NCI-H2171 (cell line): ENCODE measurements around the gene HP1BP3.
"Not testable (repeated sequence)": the region's sequence is repeated elsewhere in the genome, so short reads cannot be mapped to it uniquely, and the experiment has no call there.

ENCODE experiments used
- DNase-seq: peaks from one replicate; lab custom pipeline; 2025; lab: John Stamatoyannopoulos, UW

HP1BP3 gene

DNA sequence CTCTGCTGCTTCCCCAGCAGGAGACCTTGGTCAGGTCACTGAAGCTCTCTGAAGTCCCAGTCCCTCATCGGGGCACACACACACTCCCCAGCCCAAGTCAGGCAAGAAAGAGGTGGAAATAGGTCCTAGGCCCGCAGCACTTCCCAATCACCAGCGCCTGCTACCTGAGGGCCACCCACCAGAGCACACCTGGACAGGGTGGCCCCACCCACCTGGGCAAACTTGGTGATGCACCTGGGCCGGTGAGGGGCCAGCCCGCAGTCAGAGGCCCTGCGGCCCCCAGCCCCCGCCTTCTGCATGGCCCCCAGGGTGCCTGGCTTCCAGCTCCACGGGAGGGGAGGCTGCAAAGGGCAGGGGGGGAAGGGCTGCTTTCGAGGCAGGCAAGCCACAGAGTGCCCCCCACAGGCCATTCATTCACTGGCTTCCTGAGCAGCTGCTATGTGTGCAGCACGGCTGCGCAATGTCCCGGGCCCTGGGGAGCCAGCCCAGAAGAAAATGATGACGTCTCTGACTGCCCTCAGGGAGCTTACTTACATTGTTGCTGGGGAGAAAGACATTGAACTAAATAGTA, 59.3 kb downstream of the HP1BP3 start:
- no peak for DNase-seq

DNA sequence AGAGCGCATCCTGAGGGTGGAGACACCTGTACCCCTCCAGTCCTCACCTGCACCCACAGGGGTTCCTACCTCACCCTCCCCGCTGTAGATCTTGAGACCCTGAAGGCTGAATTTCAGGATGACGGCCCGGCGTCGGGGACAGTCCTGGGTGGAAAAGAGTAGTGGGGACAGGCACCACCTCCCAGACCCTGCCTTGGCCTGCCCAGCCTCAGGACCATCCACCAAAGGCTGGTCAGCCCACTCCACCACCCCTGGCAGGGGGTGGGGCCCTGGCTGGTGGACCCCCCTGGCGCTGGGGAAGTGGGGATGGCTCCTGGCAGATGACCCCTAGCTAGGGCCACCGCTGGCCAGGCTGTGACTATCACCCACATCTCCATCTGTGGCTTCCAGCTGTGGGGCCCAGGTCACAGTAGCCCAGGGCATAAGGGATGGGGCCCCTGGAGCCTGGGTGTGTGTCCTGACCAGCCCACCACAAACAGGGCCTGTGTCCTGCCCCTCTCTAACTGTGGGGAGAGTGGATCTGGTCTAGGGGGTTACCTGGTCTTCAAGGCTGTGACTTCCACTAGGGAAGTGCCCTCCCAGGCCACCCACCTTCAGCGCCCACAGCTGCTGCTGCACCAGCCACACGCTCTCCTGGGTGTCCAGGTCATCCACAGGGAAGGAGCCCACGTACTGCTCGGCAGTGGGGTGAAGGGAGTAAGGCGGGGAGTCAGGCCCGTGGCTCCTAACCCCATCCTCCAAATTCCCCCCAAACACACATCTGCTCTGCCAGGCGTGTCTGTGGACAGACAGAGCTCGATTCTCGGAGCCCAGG, 60.0 kb downstream of the HP1BP3 start:
- DNase-seq, result no peak

DNA sequence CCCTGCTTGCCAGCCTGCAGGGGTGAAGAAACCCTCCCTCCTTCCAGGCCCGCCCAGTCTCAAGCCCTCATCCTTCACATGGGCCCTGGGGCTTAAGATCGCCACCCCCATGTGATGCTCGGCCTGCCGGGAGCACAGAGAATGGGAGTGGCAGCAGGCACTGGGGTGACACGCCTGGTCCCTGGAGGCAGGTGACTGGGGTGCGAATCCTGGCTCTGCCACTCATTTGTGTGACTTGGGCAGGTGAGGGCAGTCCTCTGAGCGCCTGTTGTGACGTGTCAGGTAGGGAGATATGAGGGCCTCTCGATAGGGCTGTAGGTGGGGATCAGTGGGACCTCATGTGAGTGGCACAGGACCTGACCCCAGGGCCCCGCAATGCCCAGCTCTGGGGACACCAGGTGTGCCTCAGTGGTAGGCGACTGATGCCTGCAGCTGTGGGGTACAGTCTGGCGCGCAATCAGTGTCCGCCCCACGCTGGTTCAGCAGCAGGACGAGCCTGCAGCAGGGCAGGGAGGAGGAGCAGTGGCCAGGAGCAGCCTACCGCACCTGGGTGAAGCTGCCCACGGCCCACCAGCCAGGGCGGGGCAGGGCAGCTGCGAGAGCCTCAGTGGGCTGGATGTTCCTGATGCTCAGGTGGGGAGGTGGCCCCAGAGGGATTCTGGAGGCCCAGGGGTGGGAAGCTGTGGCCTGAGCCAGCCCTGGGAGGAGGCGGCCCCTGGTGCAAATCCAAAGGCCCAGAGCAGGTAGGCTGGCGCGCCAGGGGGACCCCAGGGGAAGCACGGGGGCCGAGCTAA, 60.8 kb downstream of the HP1BP3 start:
- no peak for DNase-seq

DNA sequence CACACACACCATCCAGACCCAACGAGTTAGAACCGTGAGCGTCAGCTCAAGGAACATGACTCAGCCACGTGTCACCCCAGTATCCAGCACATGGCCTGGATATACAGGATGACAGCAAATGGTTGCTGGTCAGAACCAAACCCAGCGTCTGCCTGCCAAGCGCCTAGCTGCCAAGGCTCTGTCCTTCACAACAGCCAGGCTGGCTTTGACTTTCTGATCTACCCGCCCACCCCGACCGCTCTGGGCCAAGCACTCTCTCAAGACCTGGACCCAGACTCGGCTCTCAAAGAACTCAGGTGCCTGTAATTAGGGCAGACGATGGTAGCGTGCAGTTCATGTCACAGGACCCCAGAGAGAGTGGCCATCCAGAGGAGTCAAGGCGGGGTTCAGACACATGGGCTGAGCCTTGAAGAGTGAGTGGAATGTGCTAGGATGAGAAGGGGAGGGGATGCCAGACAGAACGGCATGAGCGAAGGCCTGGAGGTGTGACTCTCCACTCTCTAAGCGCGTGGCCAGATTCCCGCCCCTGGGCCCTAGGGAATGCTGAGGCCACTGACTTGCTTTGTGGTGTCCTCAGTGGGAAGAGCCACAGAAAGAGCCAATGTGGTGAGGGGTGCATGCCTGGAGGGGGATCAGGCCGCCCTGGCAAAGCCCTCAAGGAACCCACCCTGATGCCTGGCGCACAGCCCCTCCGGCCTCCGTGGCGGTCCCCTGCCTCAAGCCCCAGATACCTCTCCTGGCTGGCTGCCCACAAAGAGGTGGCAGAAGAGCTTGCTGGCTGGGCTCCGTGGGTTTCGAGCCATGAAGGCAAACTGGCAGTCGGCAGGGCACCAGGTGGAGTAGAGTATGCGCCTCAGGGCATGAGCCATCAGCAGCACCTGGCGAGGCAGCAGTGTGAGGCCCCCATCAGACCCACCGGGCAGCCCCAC, 61.7 kb downstream of the HP1BP3 start:
- no peak for DNase-seq

DNA sequence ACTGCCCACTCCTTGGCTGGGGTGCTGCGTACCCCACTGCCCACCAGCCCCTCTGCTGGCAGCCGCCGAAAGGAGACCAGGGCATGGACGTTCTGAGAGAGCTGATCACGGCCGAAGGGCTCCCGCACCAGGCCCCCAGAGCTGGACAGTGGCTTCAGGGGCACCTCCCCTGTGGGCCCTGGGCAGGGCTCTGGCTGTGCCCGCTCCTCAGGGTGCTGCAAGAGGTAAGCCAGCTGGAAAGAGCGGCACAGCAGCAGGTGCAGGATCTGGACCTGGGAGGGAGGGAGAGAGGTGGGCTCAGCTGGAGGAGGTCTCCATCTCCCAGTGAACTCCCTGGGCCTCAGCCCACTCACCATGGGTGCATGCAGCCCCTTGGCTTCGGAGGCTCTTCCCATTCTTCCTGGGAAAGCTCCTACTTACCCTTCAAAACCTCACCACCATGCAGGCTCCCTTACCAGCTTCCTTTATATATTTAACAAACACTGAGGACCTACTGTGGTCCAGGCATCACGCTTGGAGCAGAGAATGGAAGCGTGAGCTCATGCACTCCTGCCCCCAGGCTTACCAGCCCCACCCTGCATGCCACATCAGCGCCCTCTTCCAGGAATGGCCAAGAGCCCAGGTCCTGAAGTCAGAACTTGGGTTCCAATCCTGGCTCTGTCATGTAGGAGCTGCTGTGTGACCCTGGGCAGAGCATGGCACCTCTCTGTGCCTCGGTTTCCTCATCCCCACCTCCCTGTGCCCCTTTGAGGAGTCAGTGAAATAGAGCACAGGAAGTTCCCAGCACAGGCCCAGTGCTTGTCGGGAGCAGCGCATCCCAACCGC, 62.5 kb downstream of the HP1BP3 start:
- DNase-seq, result no peak

DNA sequence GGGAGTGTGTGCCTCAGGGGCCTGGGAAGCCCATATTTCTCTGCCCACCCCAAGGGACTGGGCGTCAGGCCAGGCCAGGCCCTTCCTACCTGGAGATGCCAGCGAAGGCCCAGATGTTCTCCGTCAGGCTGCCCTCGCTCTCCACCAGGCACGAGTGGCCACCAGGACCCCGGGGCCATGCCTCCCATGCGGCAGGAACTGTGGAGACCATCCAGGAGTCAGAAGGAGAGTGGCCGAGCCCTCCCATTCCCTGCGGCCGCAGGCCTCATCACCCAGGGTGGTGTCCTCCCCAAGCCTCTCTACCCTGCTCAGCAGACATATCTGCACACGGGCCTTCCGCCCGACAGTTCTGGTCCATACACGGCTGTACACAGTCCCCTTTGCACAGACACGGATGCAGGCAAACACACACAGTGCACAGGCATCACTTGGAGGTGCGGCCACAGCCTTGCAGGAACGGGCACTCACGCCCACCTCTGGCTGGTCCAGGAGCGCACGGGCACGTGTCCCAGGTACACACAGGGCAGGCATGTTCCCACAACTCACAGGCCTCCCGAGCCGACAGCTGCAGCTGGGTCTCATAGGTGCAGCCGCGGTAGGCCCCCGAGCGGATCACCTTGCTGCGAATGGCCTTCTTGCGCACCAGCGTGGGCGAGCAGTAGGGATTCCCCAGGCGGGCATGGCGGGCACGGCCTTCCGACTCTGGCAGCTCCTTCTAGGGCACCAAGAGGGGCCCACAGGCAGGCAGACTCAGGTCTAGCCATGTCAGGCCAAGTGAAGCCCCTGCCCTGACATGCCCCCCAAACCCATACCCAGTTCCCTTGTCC, 63.4 kb downstream of the HP1BP3 start:
- DNase-seq, result no peak

DNA sequence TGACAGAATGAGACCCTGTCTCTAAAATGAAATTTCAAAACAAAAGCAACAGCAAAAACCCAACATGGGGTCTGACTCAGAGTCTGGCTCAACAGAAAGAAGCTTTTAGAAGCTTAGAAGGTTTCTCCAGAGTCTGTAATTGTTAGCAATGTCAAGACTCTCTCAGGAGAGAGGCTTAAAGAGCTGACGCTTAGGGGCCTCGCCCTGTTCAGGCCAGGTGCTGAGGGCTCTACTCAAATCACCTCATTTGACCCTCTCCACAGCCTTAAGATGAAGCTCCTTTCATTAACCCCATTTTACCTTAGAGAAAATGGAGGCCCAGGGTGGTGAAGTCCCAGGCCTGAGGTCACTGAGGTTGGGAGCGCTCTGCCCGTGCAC, 64.0 kb downstream of the HP1BP3 start:
- no peak for DNase-seq

DNA sequence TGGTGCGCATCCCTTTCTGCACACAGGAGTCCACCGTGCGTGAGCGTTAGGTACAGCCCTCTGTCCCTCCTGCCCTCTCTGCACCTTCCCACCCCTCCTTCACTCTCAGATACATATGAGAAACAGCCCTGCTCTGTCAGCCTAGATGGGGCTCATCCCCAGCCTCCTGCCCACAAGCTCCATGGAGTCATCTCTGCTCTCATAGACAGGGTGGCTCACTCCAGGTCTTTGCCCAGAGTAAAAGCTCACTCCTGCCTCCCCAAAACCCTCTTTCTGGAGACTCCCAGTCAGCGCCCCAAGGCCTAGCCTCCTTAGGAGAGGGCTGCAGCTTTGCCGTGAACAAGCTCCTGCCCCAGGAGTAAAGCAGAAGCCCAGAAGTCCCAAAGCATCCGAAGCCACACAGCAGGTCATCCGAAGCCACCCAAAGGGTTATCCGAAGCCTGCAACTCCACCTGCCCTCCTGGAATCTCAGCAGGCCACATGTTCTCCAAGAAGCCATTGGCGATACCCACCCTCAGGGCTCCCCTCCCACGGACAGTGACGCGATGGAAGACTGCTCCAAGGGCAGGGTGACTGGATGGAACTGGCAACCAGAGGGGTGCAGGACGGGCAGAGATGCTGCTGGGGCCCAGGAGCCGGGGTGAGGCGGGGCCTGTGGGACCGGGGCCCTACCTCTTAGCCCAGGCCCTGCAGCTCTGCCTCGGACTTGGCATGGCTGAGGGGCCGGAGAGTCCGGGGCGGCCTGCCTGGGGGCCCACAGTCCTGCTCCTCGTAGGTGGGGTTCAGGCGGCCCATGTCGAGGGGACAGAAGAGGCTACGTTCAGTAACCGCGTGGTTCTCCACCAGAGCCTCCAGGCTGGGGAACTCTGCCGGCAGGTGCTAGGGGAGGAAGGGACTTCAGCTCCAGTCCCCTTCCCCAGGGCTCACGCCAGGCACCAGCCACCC, 65.7 kb downstream of the HP1BP3 start:
- no peak for DNase-seq

DNA sequence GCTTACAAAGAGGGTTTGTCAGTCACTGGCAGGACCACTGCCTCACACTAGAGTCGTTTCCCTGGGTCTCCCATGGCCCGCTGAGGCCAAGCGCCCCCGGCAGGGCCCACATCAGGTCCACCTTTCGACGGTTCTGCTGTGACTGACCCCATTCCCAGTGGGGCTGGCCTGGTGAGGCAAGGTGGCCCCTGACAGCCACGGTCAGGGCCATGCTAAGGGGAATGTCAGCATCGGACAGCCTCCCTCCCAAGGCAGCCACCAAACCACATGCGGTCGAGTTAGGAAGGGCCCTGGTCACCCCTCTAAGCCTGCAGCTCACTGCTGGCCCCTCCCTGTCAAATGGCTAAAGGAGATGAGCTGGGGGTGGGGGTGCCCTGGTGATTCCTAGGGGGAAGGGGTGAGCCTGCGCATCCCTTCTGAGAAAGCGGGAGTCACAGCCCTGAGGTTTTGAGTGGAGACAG, 66.4 kb downstream of the HP1BP3 start:
- no peak for DNase-seq

DNA sequence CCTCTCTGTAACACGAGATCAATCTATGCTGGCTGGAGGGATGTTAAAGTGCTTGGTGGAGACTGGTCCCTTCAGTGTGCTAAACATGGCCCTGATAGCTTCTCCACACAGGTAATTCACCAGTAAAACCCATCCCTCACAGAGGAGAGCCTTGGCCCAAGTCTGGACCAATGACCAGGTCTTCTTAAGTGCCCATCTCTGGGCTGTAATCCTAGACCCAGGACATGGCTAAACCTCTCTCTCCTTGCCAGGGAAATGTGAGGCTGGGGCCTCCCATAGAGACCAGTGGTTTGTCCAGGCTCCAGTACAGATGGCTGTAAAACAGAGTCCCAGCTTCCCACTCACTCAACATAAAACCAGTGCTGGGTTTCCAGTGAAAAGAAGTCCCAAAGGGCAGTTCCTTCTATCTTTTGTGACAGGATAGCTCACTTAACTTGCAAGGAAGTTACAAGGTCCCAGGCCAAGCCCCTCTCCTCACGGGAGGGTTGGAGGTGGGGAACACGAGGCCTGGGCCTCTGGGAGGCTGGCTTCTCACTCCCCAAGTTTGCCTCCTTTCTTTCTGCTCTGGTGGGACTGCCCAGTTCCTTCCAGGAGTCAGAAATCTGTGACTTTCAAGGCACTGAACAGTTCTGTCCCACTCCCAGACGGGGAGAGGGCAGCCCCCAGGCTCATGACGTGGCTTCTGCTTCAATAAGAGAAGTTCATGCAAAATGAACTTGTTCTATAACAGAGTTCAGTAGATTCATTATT, 67.1 kb downstream of the HP1BP3 start:
- no peak for DNase-seq

DNA sequence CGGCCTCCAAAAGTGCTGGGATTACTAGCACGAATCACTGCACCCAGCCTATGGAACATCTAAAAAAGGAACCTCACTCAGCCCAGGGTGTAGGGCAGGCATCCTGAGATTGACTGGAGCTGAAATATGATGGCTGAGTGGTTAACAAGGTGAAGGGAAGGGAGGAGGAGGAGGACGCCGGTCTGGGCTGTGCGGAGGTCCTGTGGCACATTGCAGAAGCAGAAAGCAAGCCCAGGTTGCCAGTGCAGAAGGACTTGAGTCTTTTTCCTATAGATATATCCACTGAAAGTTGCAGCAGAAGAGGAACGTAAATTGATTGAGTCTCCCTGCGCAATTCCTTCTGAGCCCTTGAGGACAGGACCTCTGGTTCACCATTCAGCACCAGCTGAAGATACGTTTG, 67.8 kb downstream of the HP1BP3 start:
- DNase-seq, result no peak

DNA sequence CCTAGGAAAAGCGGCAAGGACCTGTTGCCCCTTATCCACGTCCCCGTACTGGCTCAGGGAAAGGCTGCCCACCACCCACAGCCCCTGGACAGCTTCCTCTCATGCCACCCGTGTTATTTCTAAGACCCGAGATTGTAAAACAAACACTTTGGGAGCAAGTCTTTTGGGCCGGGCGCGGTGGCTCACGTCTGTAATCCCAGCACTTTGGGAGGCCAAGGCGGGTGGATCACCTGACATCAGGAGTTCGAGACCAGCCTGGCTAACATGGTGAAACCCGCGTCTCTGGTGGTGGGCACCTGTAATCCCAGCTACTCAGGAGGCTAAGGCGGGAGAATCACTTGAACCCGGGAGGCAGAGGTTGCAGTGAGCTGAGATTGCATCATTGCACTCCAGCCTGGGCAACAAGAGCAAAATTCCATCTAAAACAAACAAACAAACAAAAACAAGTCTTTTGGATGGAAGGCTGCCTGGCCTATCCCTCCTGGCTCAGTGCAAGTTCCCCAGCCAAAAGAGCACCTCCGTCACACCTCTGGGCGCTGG, 68.7 kb downstream of the HP1BP3 start:
- not testable (repeated sequence) for DNase-seq

DNA sequence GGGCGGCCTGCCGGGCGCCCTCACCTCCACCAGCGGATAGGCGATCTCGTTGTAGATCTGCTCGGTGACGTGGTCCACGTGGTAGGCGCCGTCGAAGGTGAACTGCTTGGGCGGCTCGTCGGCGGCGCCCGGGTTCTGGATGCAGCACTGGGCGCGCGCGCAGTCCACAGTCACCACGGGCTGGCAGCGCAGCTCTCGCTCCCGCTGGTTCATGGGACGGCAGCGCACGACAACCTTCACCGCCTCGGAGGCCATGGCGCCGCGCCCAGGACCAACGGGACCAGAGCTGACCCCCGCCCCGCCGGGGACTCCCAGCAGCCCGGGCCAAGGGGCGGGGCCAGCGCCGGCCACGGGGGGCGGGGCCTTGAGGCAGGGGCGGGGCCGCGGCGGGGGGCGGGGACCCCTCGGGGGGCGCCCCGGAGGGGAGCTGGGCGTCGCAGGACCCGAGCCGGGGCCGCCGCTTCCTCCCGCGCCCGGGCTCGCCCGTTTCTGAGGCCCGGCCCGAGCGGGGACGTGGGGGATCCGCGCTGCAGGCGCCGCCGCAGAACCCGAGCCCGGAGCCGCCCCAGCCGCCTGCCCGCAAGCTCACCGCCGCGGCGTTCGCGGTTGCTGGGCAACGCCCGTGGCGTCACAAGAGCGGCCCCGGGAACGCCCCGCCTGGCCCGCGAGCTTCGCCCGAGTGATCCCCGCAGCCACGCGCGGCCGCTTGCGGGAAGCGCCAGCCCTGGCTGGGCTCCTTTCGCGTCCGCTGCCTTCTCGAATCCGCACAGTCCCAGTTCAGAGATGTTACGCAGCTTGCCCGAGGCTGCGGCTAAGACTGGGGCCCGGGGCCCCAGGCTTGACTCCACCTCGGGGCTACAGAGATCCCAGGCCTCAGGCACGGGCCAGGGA, 69.4 kb downstream of the HP1BP3 start, which contains the start of gene KIF17:
Gene KIF17, minus strand, starts transcription at position 556 of the 891 bp plus-strand sequence. Its CDS starts 301 bp downstream, at position 255.
- peak; percentile 56 for DNase-seq

DNA sequence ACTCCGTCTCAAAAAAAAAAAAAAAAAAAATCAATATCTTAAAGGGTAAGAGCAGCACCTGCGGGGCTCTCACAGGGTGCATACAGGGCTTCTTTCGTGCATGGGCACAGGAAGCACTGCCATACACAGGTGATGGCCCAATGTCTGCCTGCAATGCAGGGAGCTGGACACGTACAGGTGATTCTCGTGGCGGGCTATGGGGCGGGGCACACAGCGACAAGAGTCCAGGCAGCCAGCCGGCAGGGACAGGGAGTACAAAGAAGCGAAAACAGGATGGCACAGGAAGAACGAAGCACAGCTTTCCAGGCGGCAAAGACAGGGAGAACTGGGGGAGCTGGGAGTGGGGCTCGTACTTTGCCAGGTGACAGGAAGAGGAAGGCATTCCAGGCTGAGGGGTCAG, 70.9 kb downstream of the HP1BP3 start:
- no peak for DNase-seq

DNA sequence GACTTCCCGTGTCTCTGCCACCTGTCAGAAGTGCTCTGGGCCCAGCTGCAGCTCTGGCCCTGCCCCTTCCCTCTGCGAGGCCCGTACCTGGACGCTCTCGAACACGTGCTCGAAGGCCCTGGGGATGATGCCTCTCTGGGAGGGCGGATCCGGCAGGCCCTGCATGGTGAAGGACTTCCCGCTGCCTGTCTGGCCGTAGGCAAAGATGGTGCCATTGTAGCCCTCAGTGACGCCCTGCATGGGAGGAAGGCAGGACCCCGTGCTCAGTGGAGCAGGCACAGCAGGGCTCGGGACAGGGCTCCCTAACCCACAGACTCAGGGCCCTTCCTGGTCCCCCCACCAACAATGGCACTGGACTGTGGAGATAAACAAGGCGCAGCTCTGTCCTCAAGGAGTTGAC, 71.7 kb downstream of the HP1BP3 start:
- no peak for DNase-seq

DNA sequence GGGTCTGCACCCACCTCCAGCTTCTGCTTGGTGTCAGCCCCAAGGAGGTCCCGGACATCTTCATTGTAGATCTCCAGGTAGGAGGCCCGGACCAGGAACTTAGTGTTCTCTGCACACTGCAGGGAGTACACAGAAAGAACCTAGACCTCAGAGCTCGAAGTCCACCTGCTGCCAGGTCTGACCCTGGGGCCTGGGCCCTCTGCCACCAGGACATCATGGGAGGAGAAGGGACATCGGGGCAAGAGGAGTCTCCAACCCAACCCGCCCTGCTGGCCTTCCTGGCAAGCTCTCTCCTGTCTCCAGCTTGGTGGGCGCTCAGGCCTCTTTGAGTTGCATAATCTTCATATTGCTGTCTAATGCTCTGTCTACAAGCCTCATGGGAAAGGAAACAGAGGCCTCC, 73.7 kb downstream of the HP1BP3 start:
- no peak for DNase-seq

DNA sequence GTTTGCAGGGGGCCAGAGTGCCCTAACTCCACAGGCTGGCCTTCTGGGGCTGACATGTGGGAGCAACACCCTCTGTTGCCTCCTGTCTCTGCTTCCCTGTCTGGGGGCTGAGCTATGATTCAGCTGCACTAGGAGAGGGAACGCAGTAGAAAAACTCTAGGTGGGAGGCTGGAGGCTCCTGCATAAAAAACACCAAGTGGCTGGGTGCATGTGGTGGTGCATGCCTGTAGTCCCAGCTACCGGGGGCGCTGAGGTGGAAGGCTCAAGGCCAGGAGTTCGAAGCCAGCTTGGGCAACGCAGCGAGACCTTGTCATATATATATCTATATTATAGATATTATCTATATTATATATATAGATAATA, 74.9 kb downstream of the HP1BP3 start:
- no peak for DNase-seq
